HCT116 (cell line): Measurements from ENCODE around the gene SNPH. TPM values are rescaled to one million over a fixed set of nuclear protein-coding genes. Genes with fewer than 3 reads are reported as not detected.

Source experiments
- ATAC-seq: fragments of 200-7000 bp; cut with Tn5 transposase; 2 replicates; pipeline ENCODE4 v1.9.1; 2020; ENCODE audit warnings: mild to moderate bottlenecking, moderate library complexity
- BruUV-seq: library from RNA; stranded (reverse); fragments of 400-500 nt; replicated peaks from 2 replicates; lab custom pipeline; 2021; lab: Mats Ljungman, UMichigan
- CTCF ChIA-PET: fragments of 300-600 bp; sonication (Branson Sonifier 250); formaldehyde crosslinking; loops from one replicate; lab custom pipeline; 2021; ENCODE audit warnings: antibody characterized with exemption; lab: Charles Lee
- POLR2A ChIA-PET: fragments of 300-600, 350-600 bp; sonication (Branson Sonifier 250); formaldehyde crosslinking; loops from one replicate; lab custom pipeline; 2021; ENCODE audit warnings: antibody characterized with exemption; lab: Charles Lee
- RAD21 ChIA-PET, 2 experiments: fragments of 300-600 bp; sonication (Branson Sonifier 250); formaldehyde crosslinking; loops; one replicate each; lab custom pipeline; 2023; ENCODE audit warnings: low total read pairs in 2 of 2; ENCODE audit not compliant: uncharacterized antibody in 2 of 2, unreplicated experiment in 2 of 2, low non-redundant PET in 1 of 2; lab: Charles Lee
- DNase-seq: peaks from one replicate; pipeline ENCODE4 v3.0.0-alpha.2; 2010; ENCODE audit warnings: low read depth, low spot score
- H2AFZ ChIP-seq: fragments of 200-600 bp; shearing (Covaris generic), sonication (generic); 2 replicates; pipeline ENCODE4 v1.6.1; 2017; ENCODE audit warnings: low read depth, mixed run types, mixed read lengths, antibody characterized with exemption, low read length; ENCODE audit not compliant: poor library complexity, severe bottlenecking
- H3K27ac ChIP-seq: 2 replicates; pipeline ENCODE4 v1.5.1; 2012; ENCODE audit warnings: low read depth, low read length
- H3K27me3 ChIP-seq: fragments of 200-600 bp; sonication (generic); 2 replicates; pipeline ENCODE4 v1.6.1; 2016; ENCODE audit warnings: mixed run types, low read length, mixed read lengths; ENCODE audit not compliant: insufficient read depth
- H3K36me3 ChIP-seq, 2 experiments: fragments of 200-500 bp in 1 of 2; fragments of 200-600 bp in 1 of 2; sonication (Bioruptor generic) in 1 of 2; sonication (generic) in 1 of 2; 2 replicates each; pipeline versions ENCODE4 v1.5.1 to v1.6.1; 2014 to 2016; ENCODE audit warnings: low read length in 2 of 2, inconsistent platforms in 1 of 2, mixed read lengths in 1 of 2, mixed run types in 1 of 2; ENCODE audit not compliant: insufficient read depth in 2 of 2, control insufficient read depth in 1 of 2
- H3K4me1 ChIP-seq, 2 experiments: fragments of 200-600 bp in 1 of 2; sonication (generic) in 1 of 2; 2 replicates each; pipeline versions ENCODE4 v1.5.1 to v1.6.1; 2012 to 2017; ENCODE audit warnings: low read length in 2 of 2, inconsistent platforms in 1 of 2, mild to moderate bottlenecking in 1 of 2, mixed read lengths in 1 of 2, mixed run types in 1 of 2, moderate library complexity in 1 of 2; ENCODE audit not compliant: insufficient read depth in 2 of 2, control insufficient read depth in 1 of 2
- H3K4me2 ChIP-seq: fragments of 200-600 bp; sonication (generic); 2 replicates; pipeline ENCODE4 v1.6.1; 2017; ENCODE audit warnings: mixed run types, low read length, mixed read lengths
- H3K4me3 ChIP-seq, 2 experiments: fragments of 200-600 bp in 1 of 2; sonication (generic) in 1 of 2; replicated peaks in 1 of 2; 2 replicates each; pipeline ENCODE4 v1.5.1; 2011 to 2016; ENCODE audit warnings: low read length in 2 of 2, control low read depth in 1 of 2, low read depth in 1 of 2, mild to moderate bottlenecking in 1 of 2, mixed read lengths in 1 of 2, mixed run types in 1 of 2
- H3K79me2 ChIP-seq: fragments of 200-600 bp; sonication (generic); 2 replicates; pipeline ENCODE4 v1.6.1; 2017; ENCODE audit warnings: mild to moderate bottlenecking, mixed run types, low read length, moderate library complexity, mixed read lengths; ENCODE audit not compliant: insufficient read depth
- H3K9ac ChIP-seq: fragments of 200-600 bp; sonication (generic); 2 replicates; pipeline ENCODE4 v1.6.1; 2016; ENCODE audit warnings: low read length, mixed read lengths
- H3K9me2 ChIP-seq: fragments of 200-600 bp; sonication (generic), shearing (Covaris generic); 2 replicates; pipeline ENCODE4 v1.6.1; 2017; ENCODE audit warnings: mixed run types, mild to moderate bottlenecking, moderate library complexity; ENCODE audit not compliant: insufficient read depth
- H3K9me3 ChIP-seq, 2 experiments: fragments of 200-500 bp in 1 of 2; fragments of 200-600 bp in 1 of 2; sonication (Bioruptor generic) in 1 of 2; sonication (generic) in 1 of 2; 2 replicates each; pipeline ENCODE4 v1.6.1; 2014 to 2017; ENCODE audit warnings: low read length in 2 of 2, mixed read lengths in 2 of 2, inconsistent platforms in 1 of 2, low read depth in 1 of 2, mild to moderate bottlenecking in 1 of 2, mixed run types in 1 of 2, moderate library complexity in 1 of 2; ENCODE audit not compliant: control insufficient read depth in 1 of 2, insufficient read depth in 1 of 2
- H4K20me1 ChIP-seq: fragments of 200-600 bp; sonication (generic), shearing (Covaris generic); 2 replicates; pipeline ENCODE4 v1.6.1; 2017; ENCODE audit warnings: mixed run types, mild to moderate bottlenecking, moderate library complexity; ENCODE audit not compliant: insufficient read depth
- CBX3 ChIP-seq: IDR thresholded peaks from 2 replicates; pipeline ENCODE4 v1.6.1; 2012; ENCODE audit warnings: low read depth
- CTCF ChIP-seq, 3 experiments: fragments of 200-600 bp in 1 of 3; sonication (generic) in 1 of 3; IDR thresholded peaks in 2 of 3; conservative IDR thresholded peaks in 1 of 3; 2 replicates each; pipeline ENCODE4 v1.5.1; 2012 to 2017; ENCODE audit warnings: low read depth in 2 of 3, low read length in 2 of 3, antibody characterized with exemption in 1 of 3, borderline replicate concordance in 1 of 3, control low read depth in 1 of 3, mild to moderate bottlenecking in 1 of 3, mixed read lengths in 1 of 3, mixed run types in 1 of 3, moderate library complexity in 1 of 3; ENCODE audit not compliant: insufficient read depth in 1 of 3
- ELF1 ChIP-seq: IDR thresholded peaks from 2 replicates; pipeline ENCODE4 v1.6.1; 2012; ENCODE audit warnings: low read depth, borderline replicate concordance
- EZH2phosphoT487 ChIP-seq: fragments of 200-600 bp; IDR thresholded peaks from 2 replicates; pipeline ENCODE4 v1.6.1; 2018; ENCODE audit warnings: antibody characterized with exemption, borderline replicate concordance
- POLR2A ChIP-seq: IDR thresholded peaks from 2 replicates; pipeline ENCODE4 v1.7.0; 2011; ENCODE audit warnings: borderline replicate concordance; ENCODE audit not compliant: insufficient read depth, insufficient read length; ENCODE audit errors: extremely low read depth
- REST ChIP-seq: IDR thresholded peaks from 2 replicates; pipeline ENCODE4 v1.6.1; 2012; ENCODE audit warnings: low read depth
- ZFX ChIP-seq: fragments of 450-650 bp; IDR thresholded peaks from 2 replicates; pipeline ENCODE4 v1.6.1; 2017
- ZNF274 ChIP-seq: fragments of 200-500 bp; sonication (Bioruptor generic); IDR thresholded peaks from 2 replicates; pipeline ENCODE4 v1.6.1; 2014; ENCODE audit warnings: mild to moderate bottlenecking, low read depth, low read length, inconsistent platforms
- intact Hi-C: fragments of 100-400 bp; cut with micrococcal nuclease; formaldehyde crosslinking; loops from 2 replicates; pipeline ENCODE4 v1.10.0; 2022
- total RNA-seq: library from RNA; stranded (reverse); gene quantifications from one replicate; pipeline ENCODE4 v1.2.1, GENCODE V29; 2021; ENCODE audit not compliant: unreplicated experiment
- TF ChIP-seq, protein P1 (sequence below): IDR thresholded peaks from 2 replicates; pipeline ENCODE4 v1.6.1; 2012
- TF ChIP-seq, protein P2 (sequence below): IDR thresholded peaks from 2 replicates; pipeline ENCODE4 v1.6.1; 2011; ENCODE audit warnings: mild to moderate bottlenecking, low read length, moderate library complexity; ENCODE audit not compliant: insufficient replicate concordance; ENCODE audit errors: extremely low read depth

Gene SNPH
- total RNA-seq, 1 experiment from 2014 or later = 3.2 TPM

GRCh38 chr20:1292620-1293019, 26.5 kb downstream of the SNPH start:
- RAD21 ChIA-PET = no interaction called here
- DNase-seq (no peak), ATAC-seq (no peak)
- Histone ChIP-seq H4K20me1 (no peaks in the 10 kb centered on the region), H3K4me3 (no peak overlapping the region), H3K36me3 (no peaks in the 10 kb centered on the region), H3K27ac (no peak overlapping the region), H3K9me2 (no peaks in the 10 kb centered on the region), H3K4me1 (no peaks in the 10 kb centered on the region), H2AFZ (no peak overlapping the region), H3K9me3 (no peaks in the 10 kb centered on the region), H3K4me2 (no peak overlapping the region), H3K79me2 (no peaks in the 10 kb centered on the region), H3K27me3 (no peaks in the 10 kb centered on the region), H3K9ac (no peak overlapping the region)
- no peak for TF ChIP-seq ELF1
- TF ChIP-seq POLR2A = no peak
- TF ChIP-seq EZH2phosphoT487 = no peak
- no peak for TF ChIP-seq ZNF274
- TF ChIP-seq CBX3 = no peak
- TF ChIP-seq, protein P1, sequence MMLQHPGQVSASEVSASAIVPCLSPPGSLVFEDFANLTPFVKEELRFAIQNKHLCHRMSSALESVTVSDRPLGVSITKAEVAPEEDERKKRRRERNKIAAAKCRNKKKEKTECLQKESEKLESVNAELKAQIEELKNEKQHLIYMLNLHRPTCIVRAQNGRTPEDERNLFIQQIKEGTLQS = no peak
- TF ChIP-seq ZFX = no peak
- TF ChIP-seq, protein P2, sequence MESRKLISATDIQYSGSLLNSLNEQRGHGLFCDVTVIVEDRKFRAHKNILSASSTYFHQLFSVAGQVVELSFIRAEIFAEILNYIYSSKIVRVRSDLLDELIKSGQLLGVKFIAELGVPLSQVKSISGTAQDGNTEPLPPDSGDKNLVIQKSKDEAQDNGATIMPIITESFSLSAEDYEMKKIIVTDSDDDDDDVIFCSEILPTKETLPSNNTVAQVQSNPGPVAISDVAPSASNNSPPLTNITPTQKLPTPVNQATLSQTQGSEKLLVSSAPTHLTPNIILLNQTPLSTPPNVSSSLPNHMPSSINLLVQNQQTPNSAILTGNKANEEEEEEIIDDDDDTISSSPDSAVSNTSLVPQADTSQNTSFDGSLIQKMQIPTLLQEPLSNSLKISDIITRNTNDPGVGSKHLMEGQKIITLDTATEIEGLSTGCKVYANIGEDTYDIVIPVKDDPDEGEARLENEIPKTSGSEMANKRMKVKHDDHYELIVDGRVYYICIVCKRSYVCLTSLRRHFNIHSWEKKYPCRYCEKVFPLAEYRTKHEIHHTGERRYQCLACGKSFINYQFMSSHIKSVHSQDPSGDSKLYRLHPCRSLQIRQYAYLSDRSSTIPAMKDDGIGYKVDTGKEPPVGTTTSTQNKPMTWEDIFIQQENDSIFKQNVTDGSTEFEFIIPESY = no peak
- no peak for TF ChIP-seq REST
- no peak for TF ChIP-seq CTCF (IDR thresholded peaks at IDR 0.05 in 2 of 3, conservative IDR thresholded peaks at IDR 0.05 in 1 of 3; ENCODE audit: borderline replicate concordance in 1 of 3, insufficient read depth in 1 of 3, low read depth in 2 of 3, low read length in 2 of 3)
- POLR2A ChIA-PET = no interaction called here
- no TSS peak for BruUV-seq
- intact Hi-C loops = no loop called here
- CTCF ChIA-PET = no interaction called here
